BE2C (cell line): ENCODE measurements around the gene ZMPSTE24.

ENCODE experiments used
- DNase-seq: peaks from one replicate; pipeline ENCODE4 v3.0.0-alpha.2; 2020
- H3K27me3 ChIP-seq: fragments of 250-450 bp; sonication (Bioruptor Pico); 2 replicates; pipeline ENCODE4 v1.5.1; 2020; ENCODE audit warnings: mild to moderate bottlenecking
- H3K36me3 ChIP-seq: fragments of 250-450 bp; sonication (Bioruptor Pico); 2 replicates; pipeline ENCODE4 v1.5.1; 2020; ENCODE audit warnings: mild to moderate bottlenecking
- H3K4me1 ChIP-seq: fragments of 250-450 bp; sonication (Bioruptor Pico); 2 replicates; pipeline ENCODE4 v1.5.1; 2020
- H3K4me3 ChIP-seq: 2 replicates; pipeline ENCODE4 v1.5.1; 2011; ENCODE audit warnings: low read depth, low read length
- H3K9me3 ChIP-seq: fragments of 250-450 bp; sonication (Bioruptor Pico); 2 replicates; pipeline ENCODE4 v1.5.1; 2020
- TF ChIP-seq, protein P1 (sequence below): IDR thresholded peaks from 2 replicates; pipeline ENCODE4 v1.5.1; 2012; ENCODE audit warnings: mild to moderate bottlenecking, low read depth, low read length

ZMPSTE24 gene

DNA sequence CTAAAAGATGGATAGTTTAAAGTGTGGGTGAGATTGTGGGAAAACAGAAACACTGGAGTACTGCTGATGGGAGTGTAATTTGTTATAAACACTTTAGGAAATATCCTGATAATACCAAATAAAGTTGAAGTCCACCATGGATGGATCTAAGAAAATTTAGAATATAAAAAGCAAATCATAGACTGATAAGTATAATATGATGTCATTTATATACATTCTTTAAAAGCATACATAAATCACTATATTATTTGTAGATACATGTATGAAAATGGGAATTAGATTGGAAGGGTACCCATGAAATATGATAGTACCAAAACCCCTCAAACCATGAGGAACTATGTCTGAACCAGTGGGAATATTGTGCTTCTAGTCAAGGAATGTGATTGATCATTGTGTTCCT is 7.9 kb downstream of the ZMPSTE24 start:
- Histone ChIP-seq H3K36me3 (peaks cover 10% of the 10 kb centered on the region), H3K4me3 (no peak overlapping the region), H3K27me3 (no peaks in the 10 kb centered on the region), H3K9me3 (no peaks in the 10 kb centered on the region), H3K4me1 (no peaks in the 10 kb centered on the region)
- DNase-seq: no peak
- TF ChIP-seq, protein P1, sequence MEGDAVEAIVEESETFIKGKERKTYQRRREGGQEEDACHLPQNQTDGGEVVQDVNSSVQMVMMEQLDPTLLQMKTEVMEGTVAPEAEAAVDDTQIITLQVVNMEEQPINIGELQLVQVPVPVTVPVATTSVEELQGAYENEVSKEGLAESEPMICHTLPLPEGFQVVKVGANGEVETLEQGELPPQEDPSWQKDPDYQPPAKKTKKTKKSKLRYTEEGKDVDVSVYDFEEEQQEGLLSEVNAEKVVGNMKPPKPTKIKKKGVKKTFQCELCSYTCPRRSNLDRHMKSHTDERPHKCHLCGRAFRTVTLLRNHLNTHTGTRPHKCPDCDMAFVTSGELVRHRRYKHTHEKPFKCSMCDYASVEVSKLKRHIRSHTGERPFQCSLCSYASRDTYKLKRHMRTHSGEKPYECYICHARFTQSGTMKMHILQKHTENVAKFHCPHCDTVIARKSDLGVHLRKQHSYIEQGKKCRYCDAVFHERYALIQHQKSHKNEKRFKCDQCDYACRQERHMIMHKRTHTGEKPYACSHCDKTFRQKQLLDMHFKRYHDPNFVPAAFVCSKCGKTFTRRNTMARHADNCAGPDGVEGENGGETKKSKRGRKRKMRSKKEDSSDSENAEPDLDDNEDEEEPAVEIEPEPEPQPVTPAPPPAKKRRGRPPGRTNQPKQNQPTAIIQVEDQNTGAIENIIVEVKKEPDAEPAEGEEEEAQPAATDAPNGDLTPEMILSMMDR: no peak

DNA sequence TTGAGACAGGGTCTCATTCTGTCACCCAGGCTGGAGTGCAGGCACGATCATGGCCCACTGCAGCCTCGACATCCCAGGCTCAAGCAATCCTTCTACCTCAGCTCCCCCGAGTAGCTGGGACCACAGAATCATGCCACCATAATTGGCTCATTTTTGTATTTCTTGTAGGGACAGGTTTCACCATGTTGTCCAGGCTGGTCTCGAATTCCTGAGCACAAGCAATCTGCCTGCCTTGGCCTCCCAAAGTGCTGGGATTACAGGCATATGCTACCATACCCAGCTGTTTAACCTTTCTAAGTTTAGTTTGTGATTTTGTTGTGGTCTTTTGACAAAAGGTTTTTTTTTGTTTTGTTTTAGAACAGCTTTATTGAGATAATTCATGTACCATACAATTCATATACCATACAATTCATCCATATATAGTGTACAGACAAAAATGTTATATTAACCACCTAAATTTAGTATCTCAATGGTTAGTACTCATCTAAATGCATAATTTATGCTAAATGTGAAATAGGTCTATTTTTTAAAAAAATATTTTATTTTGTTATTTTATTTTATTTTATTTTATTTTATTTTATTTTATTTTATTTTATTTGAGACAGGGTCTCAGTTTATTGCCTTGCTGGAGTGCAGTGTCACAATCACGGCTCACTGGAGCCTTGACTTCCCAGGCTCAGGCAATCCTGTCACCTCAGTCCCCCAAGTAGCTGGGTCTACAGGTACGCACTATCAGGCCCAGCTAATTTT is 8.9 kb downstream of the ZMPSTE24 start:
- Histone ChIP-seq H3K9me3 (no peaks in the 10 kb centered on the region), H3K36me3 (peaks cover 13% of the 10 kb centered on the region), H3K4me1 (no peaks in the 10 kb centered on the region), H3K4me3 (no peak overlapping the region), H3K27me3 (no peaks in the 10 kb centered on the region)
- DNase-seq: no peak
- TF ChIP-seq, protein P1: no peak

DNA sequence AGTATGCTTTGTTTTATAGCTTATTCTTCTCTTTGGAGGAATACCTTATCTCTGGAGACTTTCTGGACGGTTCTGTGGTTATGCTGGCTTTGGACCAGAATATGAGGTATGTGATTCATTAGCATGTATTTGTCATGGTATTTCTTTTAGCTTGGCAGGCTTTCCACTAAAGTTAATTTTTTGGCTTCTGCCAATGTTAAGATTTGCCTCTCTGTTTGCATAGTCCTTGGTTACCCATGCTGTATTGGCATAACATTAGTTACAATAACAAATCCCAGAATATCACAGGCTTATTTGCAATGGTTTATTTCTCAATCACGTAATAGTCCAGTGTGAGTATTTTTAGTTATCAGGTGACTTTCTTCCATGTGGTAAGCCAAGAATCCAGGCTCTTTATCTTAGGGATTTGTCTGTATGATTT is 9.7 kb downstream of the ZMPSTE24 start:
- TF ChIP-seq, protein P1: no peak
- H3K27me3 ChIP-seq: no peaks in the 10 kb centered on the region
- H3K9me3 ChIP-seq: no peaks in the 10 kb centered on the region
- no peak overlapping the region for H3K4me3 ChIP-seq
- no peak for DNase-seq
- H3K4me1 ChIP-seq: no peaks in the 10 kb centered on the region
- H3K36me3 ChIP-seq: peaks cover 13% of the 10 kb centered on the region

DNA sequence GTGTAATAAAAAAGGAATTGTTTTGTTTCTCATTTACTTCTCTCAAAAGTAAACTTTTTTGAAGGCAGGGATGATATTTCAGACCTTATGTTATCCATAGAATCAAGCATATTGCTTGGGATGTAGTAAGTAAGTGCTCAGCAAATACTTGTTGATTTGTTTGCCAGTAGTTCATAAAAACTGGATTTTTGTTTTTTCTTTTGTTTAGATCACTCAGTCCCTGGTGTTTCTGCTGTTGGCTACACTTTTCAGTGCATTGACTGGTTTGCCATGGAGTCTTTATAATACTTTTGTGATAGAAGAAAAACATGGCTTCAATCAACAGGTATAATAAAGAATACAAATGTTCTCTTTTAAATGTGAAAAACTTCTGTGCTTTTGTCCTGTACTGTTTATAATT is 10.2 kb downstream of the ZMPSTE24 start:
- no peak for DNase-seq
- no peaks in the 10 kb centered on the region for H3K9me3 ChIP-seq

DNA sequence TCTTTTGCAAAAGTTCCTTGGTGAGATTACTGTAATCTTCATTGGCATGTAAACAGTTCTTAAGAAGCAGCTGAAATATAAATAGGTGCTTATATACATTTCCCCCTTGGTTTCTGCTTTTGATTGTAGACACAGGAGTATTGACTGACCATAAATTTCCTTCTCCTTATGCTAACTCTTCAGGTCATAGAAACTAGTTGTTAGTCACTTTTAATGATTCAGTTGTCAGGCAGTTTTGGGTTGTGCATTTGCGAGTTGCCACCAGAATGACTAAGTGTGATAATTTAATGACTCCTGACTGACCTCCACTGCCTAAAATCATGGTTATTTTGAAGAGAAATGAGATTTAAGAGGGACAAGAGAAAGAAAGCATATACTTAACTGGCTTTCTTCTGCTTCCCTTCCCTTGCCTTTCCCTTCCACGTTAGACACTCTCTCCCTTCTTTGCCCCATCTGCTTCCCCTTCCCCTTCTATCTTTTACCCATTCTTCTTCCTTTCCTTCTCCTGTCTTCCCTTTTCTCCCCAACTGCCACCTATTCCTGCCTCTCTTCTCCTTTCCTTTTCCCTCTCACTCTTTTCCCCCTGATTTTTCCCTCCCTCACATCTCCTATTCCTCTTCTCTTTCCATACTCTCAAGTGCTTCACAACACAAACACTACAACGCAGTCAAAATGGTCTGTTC is 12.3 kb downstream of the ZMPSTE24 start:
- DNase-seq: no peak
- TF ChIP-seq, protein P1: no peak
- Histone ChIP-seq H3K4me1 (no peaks in the 10 kb centered on the region), H3K9me3 (no peaks in the 10 kb centered on the region), H3K4me3 (no peak overlapping the region), H3K27me3 (no peaks in the 10 kb centered on the region), H3K36me3 (peaks cover 16% of the 10 kb centered on the region)

More for the DNA sequence above, 10.2 kb downstream of the ZMPSTE24 start:
- Histone ChIP-seq H3K27me3 (no peaks in the 10 kb centered on the region), H3K36me3 (peaks cover 13% of the 10 kb centered on the region), H3K4me1 (no peaks in the 10 kb centered on the region), H3K4me3 (no peak overlapping the region)
- TF ChIP-seq, protein P1: no peak

DNA sequence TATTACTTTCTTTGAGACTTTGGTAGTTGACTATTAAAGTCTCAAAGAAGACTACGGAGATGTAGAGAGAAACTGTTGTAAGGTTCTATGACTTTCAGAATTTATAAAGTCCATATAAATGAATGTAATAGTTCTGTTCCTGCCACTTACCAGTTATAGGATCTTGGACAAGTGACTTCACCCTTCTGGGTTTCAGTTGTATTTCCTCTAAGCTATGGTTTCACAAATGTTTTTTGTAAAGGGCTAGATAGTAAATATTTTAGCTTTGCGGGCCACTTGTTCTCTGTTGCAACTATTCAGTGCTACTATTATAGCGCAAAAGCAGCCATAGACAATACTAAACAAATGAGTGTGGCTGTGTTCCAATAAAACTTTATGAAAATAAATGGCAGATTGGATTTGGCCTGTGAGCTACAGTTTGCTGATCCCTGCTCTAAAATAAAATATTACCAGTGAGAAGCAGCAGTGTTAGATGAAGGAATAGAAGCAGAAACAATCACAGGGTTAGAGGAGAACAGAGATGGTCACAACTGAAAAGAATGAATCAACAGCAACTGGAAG is 14.7 kb downstream of the ZMPSTE24 start:
- no peaks in the 10 kb centered on the region for H3K27me3 ChIP-seq
- H3K9me3 ChIP-seq: no peaks in the 10 kb centered on the region
- no peak overlapping the region for H3K4me3 ChIP-seq
- peaks cover 15% of the 10 kb centered on the region for H3K36me3 ChIP-seq
- DNase-seq: no peak
- H3K4me1 ChIP-seq: no peaks in the 10 kb centered on the region
- TF ChIP-seq, protein P1: no peak
